Calu3 (cell line): ENCODE measurements around the gene CHRNE. TPM values are rescaled to one million over a fixed set of nuclear protein-coding genes. Genes with fewer than 3 reads are reported as not detected.
"Not testable (repeated sequence)": the region's sequence is repeated elsewhere in the genome, so short reads cannot be mapped to it uniquely, and the experiment has no call there.

Experiments
- BruUV-seq: library from RNA; stranded (reverse); fragments of 400-500 nt; replicated peaks from 2 replicates; lab custom pipeline; 2021; lab: Mats Ljungman, UMichigan
- CTCF ChIA-PET: fragments of 300-600 bp; sonication (Branson Sonifier 250); formaldehyde crosslinking; loops from one replicate; lab custom pipeline; 2022; ENCODE audit warnings: antibody characterized with exemption; lab: Charles Lee
- DNase-seq: peaks from one replicate; pipeline ENCODE4 v3.0.0; 2022
- H3K27ac Mint-ChIP-seq: one replicate; pipeline ENCODE4 v1.8.0; 2022; ENCODE audit warnings: mixed read lengths; ENCODE audit not compliant: unreplicated experiment
- H3K27me3 Mint-ChIP-seq: one replicate; pipeline ENCODE4 v1.8.0; 2022; ENCODE audit warnings: mixed read lengths; ENCODE audit not compliant: unreplicated experiment
- H3K36me3 Mint-ChIP-seq: one replicate; pipeline ENCODE4 v1.8.0; 2022; ENCODE audit warnings: mild to moderate bottlenecking, moderate library complexity, mixed read lengths; ENCODE audit not compliant: insufficient read depth, unreplicated experiment
- H3K4me1 Mint-ChIP-seq: one replicate; pipeline ENCODE4 v1.8.0; 2022; ENCODE audit warnings: mild to moderate bottlenecking, low read depth, mixed read lengths; ENCODE audit not compliant: unreplicated experiment
- H3K4me3 Mint-ChIP-seq: one replicate; pipeline ENCODE4 v1.8.0; 2022; ENCODE audit warnings: mild to moderate bottlenecking, low read depth, moderate library complexity, mixed read lengths; ENCODE audit not compliant: unreplicated experiment
- H3K9me3 Mint-ChIP-seq: one replicate; pipeline ENCODE4 v1.8.0; 2022; ENCODE audit warnings: low read depth, mixed read lengths; ENCODE audit not compliant: unreplicated experiment
- intact Hi-C: fragments of 100-400 bp; cut with micrococcal nuclease; formaldehyde crosslinking; loops from one replicate; pipeline ENCODE4 v1.10.0; 2022; ENCODE audit not compliant: unreplicated experiment
- total RNA-seq: library from RNA; stranded (reverse); gene quantifications from 2 replicates; pipeline ENCODE4 v1.2.3, GENCODE V29; 2022
- TF ChIP-seq, protein P1 (sequence below): fragments of 200-600 bp; IDR thresholded peaks from one replicate; pipeline ENCODE4 v1.8.0; 2022; ENCODE audit warnings: antibody characterized with exemption; ENCODE audit not compliant: unreplicated experiment

Gene CHRNE
- total RNA-seq, 1 experiment from 2014 or later, result 0.19 TPM

DNA sequence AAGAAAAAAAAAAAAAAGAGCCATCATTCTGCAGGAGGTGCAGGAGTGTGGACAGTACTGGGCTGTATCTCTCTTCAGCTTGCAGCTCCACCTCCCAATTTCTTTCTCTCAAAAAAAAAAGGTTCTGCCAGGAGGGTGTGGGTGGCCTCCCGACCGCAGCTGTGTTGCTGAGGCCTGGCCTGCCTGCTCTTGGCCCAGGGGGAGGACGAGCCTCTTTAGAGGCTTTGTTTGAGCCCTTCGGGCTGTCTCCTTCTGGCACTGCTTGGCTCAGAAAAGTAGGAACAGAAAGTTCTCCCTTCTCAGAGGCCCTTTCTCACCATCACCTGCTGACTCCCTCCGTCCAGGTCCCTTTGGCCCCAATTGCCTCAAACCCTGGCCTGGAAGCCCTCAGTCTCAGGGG is 25.8 kb downstream of the CHRNE start:
- Mint-ChIP-seq H3K4me1 (no peaks in the 10 kb centered on the region), H3K9me3 (no peaks in the 10 kb centered on the region), H3K27me3 (no peaks in the 10 kb centered on the region), H3K36me3 (peaks cover 23% of the 10 kb centered on the region), H3K27ac (no peak overlapping the region), H3K4me3 (no peak overlapping the region)
- TF ChIP-seq, protein P1, sequence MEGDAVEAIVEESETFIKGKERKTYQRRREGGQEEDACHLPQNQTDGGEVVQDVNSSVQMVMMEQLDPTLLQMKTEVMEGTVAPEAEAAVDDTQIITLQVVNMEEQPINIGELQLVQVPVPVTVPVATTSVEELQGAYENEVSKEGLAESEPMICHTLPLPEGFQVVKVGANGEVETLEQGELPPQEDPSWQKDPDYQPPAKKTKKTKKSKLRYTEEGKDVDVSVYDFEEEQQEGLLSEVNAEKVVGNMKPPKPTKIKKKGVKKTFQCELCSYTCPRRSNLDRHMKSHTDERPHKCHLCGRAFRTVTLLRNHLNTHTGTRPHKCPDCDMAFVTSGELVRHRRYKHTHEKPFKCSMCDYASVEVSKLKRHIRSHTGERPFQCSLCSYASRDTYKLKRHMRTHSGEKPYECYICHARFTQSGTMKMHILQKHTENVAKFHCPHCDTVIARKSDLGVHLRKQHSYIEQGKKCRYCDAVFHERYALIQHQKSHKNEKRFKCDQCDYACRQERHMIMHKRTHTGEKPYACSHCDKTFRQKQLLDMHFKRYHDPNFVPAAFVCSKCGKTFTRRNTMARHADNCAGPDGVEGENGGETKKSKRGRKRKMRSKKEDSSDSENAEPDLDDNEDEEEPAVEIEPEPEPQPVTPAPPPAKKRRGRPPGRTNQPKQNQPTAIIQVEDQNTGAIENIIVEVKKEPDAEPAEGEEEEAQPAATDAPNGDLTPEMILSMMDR, result no peak
- BruUV-seq, result no TSS peak
- CTCF ChIA-PET, result no interaction called here
- no peak for DNase-seq
- intact Hi-C loops, result no loop called here

DNA sequence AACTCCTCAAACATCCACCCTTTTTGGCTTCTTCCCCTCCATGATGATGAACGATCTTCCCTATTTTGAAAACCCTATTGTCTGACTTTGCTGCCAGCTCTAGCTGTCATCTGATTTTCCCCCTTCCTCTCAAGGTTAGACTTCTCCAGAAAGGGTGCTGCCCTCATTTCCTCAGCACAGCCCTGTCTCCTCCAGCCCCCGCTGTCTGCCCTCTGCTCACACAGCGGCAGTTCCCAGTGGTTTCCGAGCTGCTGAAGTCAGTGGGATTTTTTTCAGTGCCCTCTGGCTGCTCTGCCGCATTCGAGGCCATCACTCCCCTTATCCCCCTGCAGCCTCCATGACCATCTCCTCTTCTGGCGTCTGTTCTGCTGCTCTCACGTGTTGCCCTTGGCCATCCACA is 30.1 kb downstream of the CHRNE start:
- Mint-ChIP-seq H3K27me3 (no peaks in the 10 kb centered on the region), H3K4me3 (no peak overlapping the region), H3K27ac (no peak overlapping the region), H3K9me3 (no peaks in the 10 kb centered on the region), H3K36me3 (peaks cover 12% of the 10 kb centered on the region), H3K4me1 (peaks cover 8% of the 10 kb centered on the region)
- CTCF ChIA-PET, result no interaction called here
- TF ChIP-seq, protein P1, result no peak
- BruUV-seq, result no TSS peak
- no peak for DNase-seq
- intact Hi-C loops, result no loop called here

DNA sequence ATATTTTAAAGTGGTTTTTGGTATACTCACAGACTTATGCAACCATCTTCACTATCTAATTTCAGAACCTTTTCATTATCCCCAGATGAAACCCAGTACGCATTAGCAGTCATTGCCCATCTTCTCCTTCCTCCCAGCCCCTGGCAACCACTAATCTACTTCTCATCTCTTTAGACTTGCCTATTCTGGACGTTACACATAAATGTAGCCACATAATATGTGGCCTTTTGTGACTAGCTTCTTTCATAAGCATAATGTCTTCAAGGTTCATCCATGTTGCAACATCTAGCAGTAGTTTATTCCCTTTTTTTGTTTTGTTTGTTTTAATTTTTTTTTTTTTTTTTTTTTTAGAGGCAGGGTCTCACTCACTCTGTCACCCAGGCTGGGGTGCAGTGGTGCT is 32.0 kb downstream of the CHRNE start:
- no TSS peak for BruUV-seq
- peaks cover 6% of the 10 kb centered on the region for H3K36me3 Mint-ChIP-seq
- no peak overlapping the region for H3K4me3 Mint-ChIP-seq
- no peak overlapping the region for H3K27ac Mint-ChIP-seq
- DNase-seq, result no peak
- intact Hi-C loops, result no loop called here
- H3K9me3 Mint-ChIP-seq, result no peaks in the 10 kb centered on the region
- no peaks in the 10 kb centered on the region for H3K27me3 Mint-ChIP-seq
- TF ChIP-seq, protein P1, result no peak
- H3K4me1 Mint-ChIP-seq, result peaks cover 8% of the 10 kb centered on the region
- CTCF ChIA-PET, result no interaction called here

DNA sequence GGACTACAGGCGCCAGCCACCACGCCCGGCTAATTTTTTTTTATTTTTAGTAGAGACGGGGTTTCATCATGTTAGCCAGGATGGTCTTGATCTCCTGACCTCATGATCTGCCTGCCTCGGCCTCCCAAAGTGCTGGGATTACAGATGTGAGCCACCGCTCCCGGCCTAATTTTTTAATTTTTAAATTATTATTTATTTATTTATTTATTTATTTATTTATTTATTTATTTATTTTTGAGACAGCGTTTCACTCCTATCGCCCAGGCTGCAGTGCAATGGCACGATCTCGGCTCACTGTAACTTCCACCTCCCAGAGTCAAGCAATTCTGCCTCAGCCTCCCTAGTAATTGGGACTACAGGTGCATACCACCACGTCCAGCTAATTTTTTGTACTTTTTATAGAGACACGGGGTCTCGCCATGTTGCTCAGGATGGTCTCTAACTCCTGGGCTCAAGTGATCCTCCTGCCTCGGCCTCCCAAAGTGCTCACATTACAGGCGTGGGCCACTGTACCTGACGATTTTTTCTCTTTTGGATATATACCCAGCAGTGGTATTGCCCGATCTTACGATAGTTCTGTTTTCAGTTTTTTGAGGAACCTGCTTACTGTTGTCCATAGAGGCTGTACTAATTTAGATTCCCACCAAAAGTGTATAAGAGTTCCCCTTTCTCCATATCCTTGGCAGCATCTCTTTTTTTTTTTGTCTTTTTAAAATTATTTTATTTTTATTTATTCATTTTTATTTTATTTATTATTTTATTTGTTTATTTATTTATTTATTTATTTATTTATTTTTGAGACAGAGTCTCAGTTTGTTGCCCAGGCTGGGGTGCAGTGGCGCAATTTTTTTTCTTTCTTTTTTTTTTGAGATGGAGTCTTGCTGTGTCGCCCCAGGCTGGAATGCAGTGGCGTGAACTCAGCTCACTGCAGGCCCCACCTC is 33.6 kb downstream of the CHRNE start:
- H3K9me3 Mint-ChIP-seq, H3K36me3 Mint-ChIP-seq, BruUV-seq, H3K4me1 Mint-ChIP-seq, H3K27me3 Mint-ChIP-seq, DNase-seq, intact Hi-C loops, H3K27ac Mint-ChIP-seq, H3K4me3 Mint-ChIP-seq: not testable (repeated sequence)
- CTCF ChIA-PET, result interaction anchor here (0.7 kb wide), 1 partner anchor 12 kb away, joined by 4 read pairs; no protein-coding TSS in a partner anchor

DNA sequence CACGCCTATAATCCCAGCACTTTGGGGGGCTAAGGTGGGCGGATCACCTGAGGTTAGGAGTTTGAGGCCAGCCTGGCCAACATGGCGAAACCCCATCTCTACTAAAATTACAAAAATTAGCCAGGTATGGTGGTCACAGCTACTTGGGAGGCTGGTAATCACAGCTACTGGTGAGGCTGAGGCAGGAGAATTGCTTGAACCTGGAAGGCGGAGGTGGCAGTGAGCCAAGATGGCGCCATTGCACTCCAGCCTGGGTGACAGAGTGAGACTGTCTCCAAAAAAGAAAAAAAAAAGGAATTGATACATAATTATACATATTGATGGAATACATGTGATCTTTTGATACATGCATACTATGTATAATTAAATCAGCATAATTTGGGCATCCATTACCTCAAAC is 35.4 kb downstream of the CHRNE start:
- intact Hi-C loops, H3K4me3 Mint-ChIP-seq, CTCF ChIA-PET, H3K36me3 Mint-ChIP-seq, H3K9me3 Mint-ChIP-seq, H3K27ac Mint-ChIP-seq, H3K27me3 Mint-ChIP-seq, BruUV-seq, DNase-seq, H3K4me1 Mint-ChIP-seq: not testable (repeated sequence)
